ENCODE measurements around the gene C21orf58. TPM values are rescaled to one million over a fixed set of nuclear protein-coding genes. Genes with fewer than 3 reads are reported as not detected.

Gene C21orf58
- total RNA-seq, 4 donors from 2014 or later, result 2.2 to 11.1 (median 3.0) TPM

DNA sequence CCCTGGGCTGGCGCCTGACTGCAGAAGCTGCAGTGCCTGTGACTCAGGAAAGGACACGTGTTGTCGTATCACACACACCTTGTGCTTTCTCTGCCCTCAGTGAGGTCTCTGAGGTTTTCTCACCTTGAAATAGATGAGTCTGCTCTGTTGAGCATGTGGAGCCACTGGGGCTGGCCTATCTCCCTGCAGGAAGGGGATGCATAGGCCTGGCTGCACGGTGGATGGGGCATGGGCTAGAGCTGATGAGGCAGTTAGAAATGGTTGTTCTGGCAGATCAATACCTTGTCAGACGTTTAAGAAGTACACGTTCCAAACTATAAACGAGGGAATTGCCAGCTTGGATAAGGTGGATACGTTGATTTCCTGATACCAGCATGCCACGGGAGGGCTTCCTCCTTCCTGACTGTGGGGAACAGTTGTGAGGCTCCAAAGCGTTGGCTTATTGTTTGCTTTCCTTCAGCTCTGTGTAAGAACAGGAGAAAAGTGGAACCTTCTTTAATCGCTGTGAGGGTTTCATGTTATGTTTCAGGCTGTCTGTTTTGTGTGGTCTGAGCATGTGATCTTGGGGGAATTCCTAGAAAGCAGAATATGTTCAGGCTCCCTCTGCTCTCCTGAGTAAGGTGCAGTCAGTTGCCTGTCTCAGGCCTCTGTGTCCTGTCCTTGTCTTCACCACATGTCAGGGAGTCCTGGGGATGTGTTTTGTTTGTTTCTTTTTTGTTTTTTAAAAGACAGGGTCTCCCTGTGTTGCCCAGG, 45.0 kb upstream of the C21orf58 start:
- Histone ChIP-seq H3K9me3 (no peaks in the 10 kb centered on the region), H3K4me1 (no peaks in the 10 kb centered on the region), H3K27ac (no peak overlapping the region), H3K36me3 (peaks cover 0 to 83% (median 5%) of the 10 kb centered on the region in 3 donors), H3K27me3 (no peaks in the 10 kb centered on the region), H3K4me3 (no peak overlapping the region)
- no peak for DNase-seq (ENCODE audit: low spot score in 2 of 2)
- WGBS, 2 donors, result 74 to 86% methylated on average over 11 of the region's 11 CpGs
- no peak for TF ChIP-seq EP300 (IDR thresholded peaks at IDR 0.05)
- no peak for TF ChIP-seq POLR2A (IDR thresholded peaks at IDR 0.05)
- TF ChIP-seq, protein P1, sequence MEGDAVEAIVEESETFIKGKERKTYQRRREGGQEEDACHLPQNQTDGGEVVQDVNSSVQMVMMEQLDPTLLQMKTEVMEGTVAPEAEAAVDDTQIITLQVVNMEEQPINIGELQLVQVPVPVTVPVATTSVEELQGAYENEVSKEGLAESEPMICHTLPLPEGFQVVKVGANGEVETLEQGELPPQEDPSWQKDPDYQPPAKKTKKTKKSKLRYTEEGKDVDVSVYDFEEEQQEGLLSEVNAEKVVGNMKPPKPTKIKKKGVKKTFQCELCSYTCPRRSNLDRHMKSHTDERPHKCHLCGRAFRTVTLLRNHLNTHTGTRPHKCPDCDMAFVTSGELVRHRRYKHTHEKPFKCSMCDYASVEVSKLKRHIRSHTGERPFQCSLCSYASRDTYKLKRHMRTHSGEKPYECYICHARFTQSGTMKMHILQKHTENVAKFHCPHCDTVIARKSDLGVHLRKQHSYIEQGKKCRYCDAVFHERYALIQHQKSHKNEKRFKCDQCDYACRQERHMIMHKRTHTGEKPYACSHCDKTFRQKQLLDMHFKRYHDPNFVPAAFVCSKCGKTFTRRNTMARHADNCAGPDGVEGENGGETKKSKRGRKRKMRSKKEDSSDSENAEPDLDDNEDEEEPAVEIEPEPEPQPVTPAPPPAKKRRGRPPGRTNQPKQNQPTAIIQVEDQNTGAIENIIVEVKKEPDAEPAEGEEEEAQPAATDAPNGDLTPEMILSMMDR (IDR thresholded peaks at IDR 0.05), result no peak

- no peak overlapping the region for H3K4me3 ChIP-seq
- H3K36me3 ChIP-seq, result peaks cover 0 to 87% (median 5%) of the 10 kb centered on the region in 3 donors
- DNase-seq (ENCODE audit: low spot score in 2 of 2), result no peak
- 96 to 97% methylated on average over 20 of the region's 20 CpGs for WGBS, 2 donors
- H3K4me1 ChIP-seq, result no peaks in the 10 kb centered on the region
- no peak overlapping the region for H3K27ac ChIP-seq
- no peaks in the 10 kb centered on the region for H3K9me3 ChIP-seq
- no peaks in the 10 kb centered on the region for H3K27me3 ChIP-seq
- TF ChIP-seq EP300 (IDR thresholded peaks at IDR 0.05) (no peak), POLR2A (IDR thresholded peaks at IDR 0.05) (no peak)
- TF ChIP-seq, protein P1 (IDR thresholded peaks at IDR 0.05), result no peak
These were observed 43.3 kb upstream of the C21orf58 start for GRCh38 chr21:46366966-46367365.

DNA sequence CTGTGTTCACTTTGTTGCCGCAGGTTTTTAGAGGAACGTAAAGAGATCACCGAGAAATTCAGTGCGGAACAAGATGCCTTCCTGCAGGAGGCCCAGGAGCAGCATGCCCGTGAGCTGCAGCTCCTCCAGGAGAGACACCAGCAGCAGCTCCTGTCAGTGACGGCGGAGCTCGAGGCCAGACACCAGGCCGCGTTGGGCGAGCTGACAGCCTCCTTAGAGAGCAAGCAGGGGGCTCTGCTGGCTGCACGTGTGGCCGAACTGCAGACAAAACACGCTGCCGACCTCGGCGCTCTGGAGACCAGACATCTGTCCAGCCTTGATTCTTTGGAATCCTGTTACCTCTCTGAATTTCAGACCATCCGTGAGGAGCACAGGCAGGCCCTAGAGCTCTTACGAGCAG, 42.9 kb upstream of the C21orf58 start:
- WGBS, 2 donors, result 92% methylated on average over 19 of the region's 19 CpGs
- TF ChIP-seq, protein P1 (IDR thresholded peaks at IDR 0.05), result no peak
- TF ChIP-seq POLR2A (IDR thresholded peaks at IDR 0.05) (no peak), EP300 (IDR thresholded peaks at IDR 0.05) (no peak)
- DNase-seq (ENCODE audit: low spot score in 2 of 2), result no peak
- Histone ChIP-seq H3K9me3 (no peaks in the 10 kb centered on the region), H3K36me3 (peaks cover 0 to 87% (median 5%) of the 10 kb centered on the region in 3 donors), H3K4me3 (no peak overlapping the region), H3K27me3 (no peaks in the 10 kb centered on the region), H3K27ac (no peak overlapping the region), H3K4me1 (no peaks in the 10 kb centered on the region)

GRCh38 chr21:46366091-46366490, 42.4 kb upstream of the C21orf58 start:
- TF ChIP-seq, protein P1 (IDR thresholded peaks at IDR 0.05), result no peak
- Histone ChIP-seq H3K9me3 (no peaks in the 10 kb centered on the region), H3K36me3 (peaks cover 0 to 88% (median 5%) of the 10 kb centered on the region in 3 donors), H3K27me3 (no peaks in the 10 kb centered on the region), H3K27ac (no peak overlapping the region), H3K4me3 (no peak overlapping the region), H3K4me1 (no peaks in the 10 kb centered on the region)
- no peak for DNase-seq (ENCODE audit: low spot score in 2 of 2)
- WGBS, 2 donors, result 95% methylated on average over 11 of the region's 11 CpGs

DNA sequence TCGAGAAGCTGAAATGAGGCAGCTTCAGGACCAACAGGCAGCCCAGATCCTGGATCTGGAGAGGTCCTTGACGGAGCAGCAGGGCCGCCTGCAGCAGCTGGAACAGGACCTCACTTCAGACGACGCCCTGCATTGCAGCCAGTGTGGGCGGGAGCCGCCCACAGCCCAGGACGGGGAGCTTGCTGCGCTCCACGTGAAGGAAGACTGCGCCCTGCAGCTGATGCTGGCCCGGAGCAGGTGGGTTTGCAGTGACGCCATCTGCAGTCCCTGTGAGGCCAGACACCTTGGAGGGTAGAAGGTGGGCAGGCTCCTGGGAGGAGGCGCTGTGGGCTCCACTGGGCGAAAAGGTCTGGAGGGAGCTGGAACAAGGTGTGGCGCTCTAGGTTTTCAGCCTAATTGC, 40.0 kb upstream of the C21orf58 start:
- Histone ChIP-seq H3K4me1 (no peaks in the 10 kb centered on the region), H3K4me3 (no peak overlapping the region), H3K27ac (no peak overlapping the region), H3K9me3 (no peaks in the 10 kb centered on the region), H3K36me3 (peaks cover 0 to 92% (median 5%) of the 10 kb centered on the region in 3 donors), H3K27me3 (no peaks in the 10 kb centered on the region)
- no peak for DNase-seq (ENCODE audit: low spot score in 2 of 2)
- TF ChIP-seq EP300 (IDR thresholded peaks at IDR 0.05) (no peak), POLR2A (IDR thresholded peaks at IDR 0.05) (no peak)
- TF ChIP-seq, protein P1 (IDR thresholded peaks at IDR 0.05), result no peak
- WGBS, 2 donors, result 76 to 93% methylated on average over 11 to 13 of the region's 16 CpGs

All from tibial nerve (tissue), 4 donors.